SK-N-SH treated with all-trans-retinoic acid at 6 μM for 48 hours (cell line): Measurements from ENCODE around the gene CACNA2D2.

ENCODE experiments used
- ATAC-seq: fragments of 200-7000 bp; cut with Tn5 transposase; 3 replicates; pipeline ENCODE4 v1.9.1; 2020; ENCODE audit warnings: mild to moderate bottlenecking, moderate library complexity
- ARNTL ChIP-seq: fragments of 450-650 bp; formaldehyde crosslinking; IDR thresholded peaks from 2 replicates; pipeline ENCODE4 v1.5.0; 2020; ENCODE audit warnings: low read depth, mild to moderate bottlenecking, moderate library complexity, borderline replicate concordance
- BACH2 ChIP-seq: fragments of 250-450 bp; sonication (Bioruptor Pico); IDR thresholded peaks from 2 replicates; pipeline ENCODE4 v1.9.0; 2021; ENCODE audit warnings: mild to moderate bottlenecking, borderline replicate concordance
- CSDC2 ChIP-seq: fragments of 250-450 bp; sonication (Bioruptor Pico); IDR thresholded peaks from 2 replicates; pipeline ENCODE4 v1.5.0; 2020; ENCODE audit warnings: mild to moderate bottlenecking, moderate library complexity
- ESRRG ChIP-seq: fragments of 250-450 bp; sonication (Bioruptor Pico); IDR thresholded peaks from 2 replicates; pipeline ENCODE4 v1.6.1; 2021; ENCODE audit warnings: mild to moderate bottlenecking
- ISL1 ChIP-seq: fragments of 250-450 bp; sonication (Bioruptor Pico); IDR thresholded peaks from 2 replicates; pipeline ENCODE4 v2.1.2; 2022; ENCODE audit warnings: mild to moderate bottlenecking, moderate library complexity
- OSR1 ChIP-seq: fragments of 250-450 bp; sonication (Bioruptor Pico); IDR thresholded peaks from 2 replicates; pipeline ENCODE4 v1.8.0; 2022; ENCODE audit warnings: moderate library complexity, mild to moderate bottlenecking, inconsistent platforms
- PPARA ChIP-seq: fragments of 250-450 bp; sonication (Bioruptor Pico); IDR thresholded peaks from 2 replicates; pipeline ENCODE4 v1.5.0; 2020; ENCODE audit warnings: mild to moderate bottlenecking, borderline replicate concordance
- RARB ChIP-seq: fragments of 250-450 bp; sonication (Bioruptor Pico); IDR thresholded peaks from 2 replicates; pipeline ENCODE4 v1.8.0; 2021; ENCODE audit warnings: mild to moderate bottlenecking, moderate library complexity
- SNAI2 ChIP-seq: fragments of 250-450 bp; sonication (Bioruptor Pico); IDR thresholded peaks from 2 replicates; pipeline ENCODE4 v1.5.0; 2020; ENCODE audit warnings: mild to moderate bottlenecking, moderate library complexity
- TCF4 ChIP-seq: fragments of 250-450 bp; sonication (Bioruptor Pico); IDR thresholded peaks from 2 replicates; pipeline ENCODE4 v1.8.0; 2021; ENCODE audit warnings: mild to moderate bottlenecking, moderate library complexity, borderline replicate concordance
- ZC3H10 ChIP-seq: fragments of 250-450 bp; sonication (Bioruptor Pico); IDR thresholded peaks from 2 replicates; pipeline ENCODE4 v1.5.1; 2021; ENCODE audit warnings: mild to moderate bottlenecking, moderate library complexity
- ZFP3 ChIP-seq: fragments of 250-450 bp; sonication (Bioruptor Pico); IDR thresholded peaks from 2 replicates; pipeline ENCODE4 v1.5.0; 2020; ENCODE audit warnings: mild to moderate bottlenecking, moderate library complexity
- ZFP30 ChIP-seq: fragments of 450-650 bp; formaldehyde crosslinking; IDR thresholded peaks from 2 replicates; pipeline ENCODE4 v1.5.0; 2022; ENCODE audit warnings: mild to moderate bottlenecking, moderate library complexity
- ZNF565 ChIP-seq: fragments of 450-650 bp; formaldehyde crosslinking; conservative IDR thresholded peaks from 2 replicates; pipeline ENCODE4 v1.5.0; 2020; ENCODE audit warnings: low read depth, mild to moderate bottlenecking, moderate library complexity
- ZNF70 ChIP-seq: fragments of 450-650 bp; formaldehyde crosslinking; IDR thresholded peaks from 2 replicates; pipeline ENCODE4 v1.5.0; 2020; ENCODE audit warnings: mild to moderate bottlenecking, moderate library complexity
- ZNF8 ChIP-seq: fragments of 450-650 bp; formaldehyde crosslinking; IDR thresholded peaks from 2 replicates; pipeline ENCODE4 v1.5.0; 2020; ENCODE audit warnings: mild to moderate bottlenecking, moderate library complexity
- TF ChIP-seq, protein P1 (sequence below): fragments of 250-450 bp; sonication (Bioruptor Pico); IDR thresholded peaks from 2 replicates; pipeline ENCODE4 v1.5.0; 2020; ENCODE audit warnings: mild to moderate bottlenecking, moderate library complexity
- TF ChIP-seq, protein P2 (sequence below): fragments of 250-450 bp; sonication (Bioruptor Pico); IDR thresholded peaks from 2 replicates; pipeline ENCODE4 v1.5.1; 2021; ENCODE audit warnings: mild to moderate bottlenecking, moderate library complexity
- TF ChIP-seq, protein P3 (sequence below): fragments of 250-450 bp; sonication (Bioruptor Pico); IDR thresholded peaks from 2 replicates; pipeline ENCODE4 v1.5.1; 2020; ENCODE audit warnings: low read depth, mild to moderate bottlenecking, moderate library complexity
- TF ChIP-seq, protein P4 (sequence below): fragments of 250-450 bp; sonication (Bioruptor Pico); IDR thresholded peaks from 2 replicates; pipeline ENCODE4 v1.8.0; 2020; ENCODE audit warnings: mild to moderate bottlenecking, moderate library complexity, borderline replicate concordance
- TF ChIP-seq, protein P5 (sequence below): fragments of 250-450 bp; sonication (Bioruptor Pico); IDR thresholded peaks from 2 replicates; pipeline ENCODE4 v1.8.0; 2021; ENCODE audit warnings: low read depth, mild to moderate bottlenecking, moderate library complexity, borderline replicate concordance

The CACNA2D2 gene

DNA sequence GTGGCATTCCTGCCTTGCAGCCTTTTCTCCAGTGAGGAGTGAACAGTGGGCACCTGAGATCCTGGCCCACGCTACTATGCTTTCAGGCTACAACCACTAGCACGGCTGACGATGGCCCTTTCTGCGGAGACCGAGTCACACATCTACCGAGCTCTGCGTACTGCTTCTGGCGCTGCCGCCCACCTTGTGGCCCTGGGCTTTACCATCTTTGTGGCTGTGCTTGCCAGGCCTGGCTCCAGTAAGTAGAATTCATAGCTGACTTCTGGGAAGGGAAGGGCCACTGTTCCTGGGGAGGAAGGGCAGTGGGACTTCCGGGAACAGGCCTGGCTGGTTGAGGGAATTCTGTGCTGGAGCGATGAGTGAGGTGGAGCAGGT, 152.1 kb downstream of the CACNA2D2 start:
- no peak for ATAC-seq
- TF ChIP-seq BACH2 (CRISPR knock-in tag) = no peak
- TF ChIP-seq, protein P1, sequence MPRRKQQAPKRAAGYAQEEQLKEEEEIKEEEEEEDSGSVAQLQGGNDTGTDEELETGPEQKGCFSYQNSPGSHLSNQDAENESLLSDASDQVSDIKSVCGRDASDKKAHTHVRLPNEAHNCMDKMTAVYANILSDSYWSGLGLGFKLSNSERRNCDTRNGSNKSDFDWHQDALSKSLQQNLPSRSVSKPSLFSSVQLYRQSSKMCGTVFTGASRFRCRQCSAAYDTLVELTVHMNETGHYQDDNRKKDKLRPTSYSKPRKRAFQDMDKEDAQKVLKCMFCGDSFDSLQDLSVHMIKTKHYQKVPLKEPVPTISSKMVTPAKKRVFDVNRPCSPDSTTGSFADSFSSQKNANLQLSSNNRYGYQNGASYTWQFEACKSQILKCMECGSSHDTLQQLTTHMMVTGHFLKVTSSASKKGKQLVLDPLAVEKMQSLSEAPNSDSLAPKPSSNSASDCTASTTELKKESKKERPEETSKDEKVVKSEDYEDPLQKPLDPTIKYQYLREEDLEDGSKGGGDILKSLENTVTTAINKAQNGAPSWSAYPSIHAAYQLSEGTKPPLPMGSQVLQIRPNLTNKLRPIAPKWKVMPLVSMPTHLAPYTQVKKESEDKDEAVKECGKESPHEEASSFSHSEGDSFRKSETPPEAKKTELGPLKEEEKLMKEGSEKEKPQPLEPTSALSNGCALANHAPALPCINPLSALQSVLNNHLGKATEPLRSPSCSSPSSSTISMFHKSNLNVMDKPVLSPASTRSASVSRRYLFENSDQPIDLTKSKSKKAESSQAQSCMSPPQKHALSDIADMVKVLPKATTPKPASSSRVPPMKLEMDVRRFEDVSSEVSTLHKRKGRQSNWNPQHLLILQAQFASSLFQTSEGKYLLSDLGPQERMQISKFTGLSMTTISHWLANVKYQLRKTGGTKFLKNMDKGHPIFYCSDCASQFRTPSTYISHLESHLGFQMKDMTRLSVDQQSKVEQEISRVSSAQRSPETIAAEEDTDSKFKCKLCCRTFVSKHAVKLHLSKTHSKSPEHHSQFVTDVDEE (CRISPR knock-in tag) = no peak
- TF ChIP-seq, protein P2, sequence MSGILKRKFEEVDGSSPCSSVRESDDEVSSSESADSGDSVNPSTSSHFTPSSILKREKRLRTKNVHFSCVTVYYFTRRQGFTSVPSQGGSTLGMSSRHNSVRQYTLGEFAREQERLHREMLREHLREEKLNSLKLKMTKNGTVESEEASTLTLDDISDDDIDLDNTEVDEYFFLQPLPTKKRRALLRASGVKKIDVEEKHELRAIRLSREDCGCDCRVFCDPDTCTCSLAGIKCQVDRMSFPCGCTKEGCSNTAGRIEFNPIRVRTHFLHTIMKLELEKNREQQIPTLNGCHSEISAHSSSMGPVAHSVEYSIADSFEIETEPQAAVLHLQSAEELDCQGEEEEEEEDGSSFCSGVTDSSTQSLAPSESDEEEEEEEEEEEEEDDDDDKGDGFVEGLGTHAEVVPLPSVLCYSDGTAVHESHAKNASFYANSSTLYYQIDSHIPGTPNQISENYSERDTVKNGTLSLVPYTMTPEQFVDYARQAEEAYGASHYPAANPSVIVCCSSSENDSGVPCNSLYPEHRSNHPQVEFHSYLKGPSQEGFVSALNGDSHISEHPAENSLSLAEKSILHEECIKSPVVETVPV (CRISPR knock-in tag) = no peak
- no peak for TF ChIP-seq ZNF70
- no peak for TF ChIP-seq ZNF565 (CRISPR knock-in tag)
- TF ChIP-seq, protein P3, sequence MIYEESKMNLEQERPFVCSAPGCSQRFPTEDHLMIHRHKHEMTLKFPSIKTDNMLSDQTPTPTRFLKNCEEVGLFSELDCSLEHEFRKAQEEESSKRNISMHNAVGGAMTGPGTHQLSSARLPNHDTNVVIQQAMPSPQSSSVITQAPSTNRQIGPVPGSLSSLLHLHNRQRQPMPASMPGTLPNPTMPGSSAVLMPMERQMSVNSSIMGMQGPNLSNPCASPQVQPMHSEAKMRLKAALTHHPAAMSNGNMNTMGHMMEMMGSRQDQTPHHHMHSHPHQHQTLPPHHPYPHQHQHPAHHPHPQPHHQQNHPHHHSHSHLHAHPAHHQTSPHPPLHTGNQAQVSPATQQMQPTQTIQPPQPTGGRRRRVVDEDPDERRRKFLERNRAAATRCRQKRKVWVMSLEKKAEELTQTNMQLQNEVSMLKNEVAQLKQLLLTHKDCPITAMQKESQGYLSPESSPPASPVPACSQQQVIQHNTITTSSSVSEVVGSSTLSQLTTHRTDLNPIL (CRISPR knock-in tag) = no peak
- TF ChIP-seq RARB (CRISPR knock-in tag) = no peak
- TF ChIP-seq ZC3H10 (CRISPR knock-in tag) = no peak

DNA sequence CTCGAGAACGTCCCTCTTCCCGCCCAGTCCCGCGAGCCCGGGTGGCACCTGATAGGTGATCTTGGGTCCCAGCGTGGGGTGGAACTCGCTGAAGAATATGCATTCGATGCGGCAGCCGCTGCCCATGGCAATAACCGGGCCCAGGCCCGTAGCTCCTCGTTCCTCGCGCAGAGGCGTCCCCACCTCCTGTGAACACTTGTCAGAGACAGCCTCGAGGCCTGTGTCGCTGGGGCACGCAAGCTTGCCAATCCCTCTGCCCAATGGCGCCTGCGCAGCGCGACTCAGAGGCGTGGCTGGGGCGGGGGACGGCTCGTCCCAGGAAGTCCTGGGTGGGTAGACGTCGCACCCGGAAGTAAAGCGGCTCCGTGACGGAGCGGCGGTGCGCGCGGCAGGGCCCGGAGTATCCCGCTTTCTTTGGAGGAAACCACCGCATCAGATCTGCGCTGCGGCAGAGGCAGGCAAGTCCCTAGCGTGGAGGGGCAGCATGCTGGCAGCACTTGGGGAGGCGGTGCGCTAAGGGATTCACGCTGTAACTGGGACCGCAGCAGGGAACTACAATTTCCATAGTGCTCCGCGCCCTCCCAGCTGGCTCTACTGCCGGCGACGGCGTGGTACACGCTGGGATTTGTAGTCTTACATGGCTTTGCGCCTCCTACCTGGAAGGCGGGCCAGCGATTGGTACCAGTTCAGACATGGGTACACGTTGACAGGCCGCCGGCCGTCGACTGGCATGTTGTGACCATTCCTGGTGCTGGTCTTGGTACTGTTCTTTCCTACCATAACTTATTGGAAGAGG, 152.7 kb downstream of the CACNA2D2 start, which contains the start of the genes CYB561D2 and NPRL2:
Gene CYB561D2 (plus strand): TSS at position 336 of the 796 bp plus-strand sequence. CDS start 572 bp downstream, outside the sequence.
Gene NPRL2 (minus strand): TSS at position 249 of the 796 bp plus-strand sequence. CDS start 123 bp downstream, at position 126.
- TF ChIP-seq CSDC2 (CRISPR knock-in tag) (peak; percentile 31; the same call in 1 of the 2 replicates), SNAI2 (no peak)
- TF ChIP-seq, all 23 proteins: peak for 1
- peak; percentile 93 for ATAC-seq

DNA sequence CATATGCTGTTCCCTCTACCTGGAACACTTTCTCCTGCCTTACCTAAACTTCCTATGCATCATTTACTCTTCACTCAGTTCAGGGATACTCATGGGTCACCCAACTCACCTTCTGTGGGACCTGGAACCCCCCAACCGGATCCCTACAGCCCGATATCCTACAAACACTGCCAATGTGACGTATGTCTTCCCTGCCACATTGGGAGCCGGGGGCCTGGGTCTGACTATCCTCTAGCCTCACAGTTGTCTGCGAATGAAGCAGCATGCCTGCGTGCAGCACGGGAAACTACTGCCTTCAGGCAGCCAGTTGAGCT, 153.3 kb downstream of the CACNA2D2 start:
- no peak for TF ChIP-seq RARB (CRISPR knock-in tag)
- no peak for TF ChIP-seq BACH2 (CRISPR knock-in tag)
- TF ChIP-seq, protein P4, sequence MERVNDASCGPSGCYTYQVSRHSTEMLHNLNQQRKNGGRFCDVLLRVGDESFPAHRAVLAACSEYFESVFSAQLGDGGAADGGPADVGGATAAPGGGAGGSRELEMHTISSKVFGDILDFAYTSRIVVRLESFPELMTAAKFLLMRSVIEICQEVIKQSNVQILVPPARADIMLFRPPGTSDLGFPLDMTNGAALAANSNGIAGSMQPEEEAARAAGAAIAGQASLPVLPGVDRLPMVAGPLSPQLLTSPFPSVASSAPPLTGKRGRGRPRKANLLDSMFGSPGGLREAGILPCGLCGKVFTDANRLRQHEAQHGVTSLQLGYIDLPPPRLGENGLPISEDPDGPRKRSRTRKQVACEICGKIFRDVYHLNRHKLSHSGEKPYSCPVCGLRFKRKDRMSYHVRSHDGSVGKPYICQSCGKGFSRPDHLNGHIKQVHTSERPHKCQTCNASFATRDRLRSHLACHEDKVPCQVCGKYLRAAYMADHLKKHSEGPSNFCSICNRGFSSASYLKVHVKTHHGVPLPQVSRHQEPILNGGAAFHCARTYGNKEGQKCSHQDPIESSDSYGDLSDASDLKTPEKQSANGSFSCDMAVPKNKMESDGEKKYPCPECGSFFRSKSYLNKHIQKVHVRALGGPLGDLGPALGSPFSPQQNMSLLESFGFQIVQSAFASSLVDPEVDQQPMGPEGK (CRISPR knock-in tag) = no peak
- no peak for TF ChIP-seq ARNTL
- no peak for TF ChIP-seq ESRRG (CRISPR knock-in tag)
- no peak for TF ChIP-seq ZC3H10 (CRISPR knock-in tag)
- no peak for TF ChIP-seq SNAI2
- TF ChIP-seq ZFP30 (CRISPR knock-in tag) = no peak
- TF ChIP-seq ISL1 = no peak
- TF ChIP-seq, protein P2 (CRISPR knock-in tag) = no peak
- TF ChIP-seq, protein P5, sequence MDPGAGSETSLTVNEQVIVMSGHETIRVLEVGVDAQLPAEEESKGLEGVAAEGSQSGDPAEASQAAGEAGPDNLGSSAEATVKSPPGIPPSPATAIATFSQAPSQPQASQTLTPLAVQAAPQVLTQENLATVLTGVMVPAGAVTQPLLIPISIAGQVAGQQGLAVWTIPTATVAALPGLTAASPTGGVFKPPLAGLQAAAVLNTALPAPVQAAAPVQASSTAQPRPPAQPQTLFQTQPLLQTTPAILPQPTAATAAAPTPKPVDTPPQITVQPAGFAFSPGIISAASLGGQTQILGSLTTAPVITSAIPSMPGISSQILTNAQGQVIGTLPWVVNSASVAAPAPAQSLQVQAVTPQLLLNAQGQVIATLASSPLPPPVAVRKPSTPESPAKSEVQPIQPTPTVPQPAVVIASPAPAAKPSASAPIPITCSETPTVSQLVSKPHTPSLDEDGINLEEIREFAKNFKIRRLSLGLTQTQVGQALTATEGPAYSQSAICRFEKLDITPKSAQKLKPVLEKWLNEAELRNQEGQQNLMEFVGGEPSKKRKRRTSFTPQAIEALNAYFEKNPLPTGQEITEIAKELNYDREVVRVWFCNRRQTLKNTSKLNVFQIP (CRISPR knock-in tag) = no peak
- TF ChIP-seq, protein P3 (CRISPR knock-in tag) = no peak
- TF ChIP-seq ZFP3 (CRISPR knock-in tag) = no peak
- no peak for TF ChIP-seq OSR1 (CRISPR knock-in tag)
- no peak for TF ChIP-seq TCF4 (CRISPR knock-in tag)
- TF ChIP-seq PPARA = no peak
- TF ChIP-seq ZNF70 = no peak
- TF ChIP-seq, protein P1 (CRISPR knock-in tag) = no peak
- TF ChIP-seq CSDC2 (CRISPR knock-in tag) = no peak
- TF ChIP-seq ZNF8 (CRISPR knock-in tag) = no peak
- TF ChIP-seq, all 23 proteins: peak for 0
- ATAC-seq = no peak
